HCT116 (cell line): ENCODE data around the gene LDAH. TPM values are rescaled to one million over a fixed set of nuclear protein-coding genes. Genes with fewer than 3 reads are reported as not detected.

Experiments used
- ATAC-seq: fragments of 200-7000 bp; cut with Tn5 transposase; 2 replicates; pipeline ENCODE4 v1.9.1; 2020; ENCODE audit warnings: mild to moderate bottlenecking, moderate library complexity
- BruUV-seq: library from RNA; stranded (reverse); fragments of 400-500 nt; replicated peaks from 2 replicates; lab custom pipeline; 2021; lab: Mats Ljungman, UMichigan
- CTCF ChIA-PET: fragments of 300-600 bp; sonication (Branson Sonifier 250); formaldehyde crosslinking; loops from one replicate; lab custom pipeline; 2021; ENCODE audit warnings: antibody characterized with exemption; lab: Charles Lee
- POLR2A ChIA-PET: fragments of 300-600, 350-600 bp; sonication (Branson Sonifier 250); formaldehyde crosslinking; loops from one replicate; lab custom pipeline; 2021; ENCODE audit warnings: antibody characterized with exemption; lab: Charles Lee
- RAD21 ChIA-PET, 2 experiments: fragments of 300-600 bp; sonication (Branson Sonifier 250); formaldehyde crosslinking; loops; one replicate each; lab custom pipeline; 2023; ENCODE audit warnings: low total read pairs in 2 of 2; ENCODE audit not compliant: uncharacterized antibody in 2 of 2, unreplicated experiment in 2 of 2, low non-redundant PET in 1 of 2; lab: Charles Lee
- DNase-seq: peaks from one replicate; pipeline ENCODE4 v3.0.0-alpha.2; 2010; ENCODE audit warnings: low read depth, low spot score
- H2AFZ ChIP-seq: fragments of 200-600 bp; shearing (Covaris generic), sonication (generic); 2 replicates; pipeline ENCODE4 v1.6.1; 2017; ENCODE audit warnings: low read depth, mixed run types, mixed read lengths, antibody characterized with exemption, low read length; ENCODE audit not compliant: poor library complexity, severe bottlenecking
- H3K27ac ChIP-seq: 2 replicates; pipeline ENCODE4 v1.5.1; 2012; ENCODE audit warnings: low read depth, low read length
- H3K27me3 ChIP-seq: fragments of 200-600 bp; sonication (generic); 2 replicates; pipeline ENCODE4 v1.6.1; 2016; ENCODE audit warnings: mixed run types, low read length, mixed read lengths; ENCODE audit not compliant: insufficient read depth
- H3K36me3 ChIP-seq, 2 experiments: fragments of 200-500 bp in 1 of 2; fragments of 200-600 bp in 1 of 2; sonication (Bioruptor generic) in 1 of 2; sonication (generic) in 1 of 2; 2 replicates each; pipeline versions ENCODE4 v1.5.1 to v1.6.1; 2014 to 2016; ENCODE audit warnings: low read length in 2 of 2, inconsistent platforms in 1 of 2, mixed read lengths in 1 of 2, mixed run types in 1 of 2; ENCODE audit not compliant: insufficient read depth in 2 of 2, control insufficient read depth in 1 of 2
- H3K4me1 ChIP-seq, 2 experiments: fragments of 200-600 bp in 1 of 2; sonication (generic) in 1 of 2; 2 replicates each; pipeline versions ENCODE4 v1.5.1 to v1.6.1; 2012 to 2017; ENCODE audit warnings: low read length in 2 of 2, inconsistent platforms in 1 of 2, mild to moderate bottlenecking in 1 of 2, mixed read lengths in 1 of 2, mixed run types in 1 of 2, moderate library complexity in 1 of 2; ENCODE audit not compliant: insufficient read depth in 2 of 2, control insufficient read depth in 1 of 2
- H3K4me2 ChIP-seq: fragments of 200-600 bp; sonication (generic); 2 replicates; pipeline ENCODE4 v1.6.1; 2017; ENCODE audit warnings: mixed run types, low read length, mixed read lengths
- H3K4me3 ChIP-seq, 2 experiments: fragments of 200-600 bp in 1 of 2; sonication (generic) in 1 of 2; replicated peaks in 1 of 2; 2 replicates each; pipeline ENCODE4 v1.5.1; 2011 to 2016; ENCODE audit warnings: low read length in 2 of 2, control low read depth in 1 of 2, low read depth in 1 of 2, mild to moderate bottlenecking in 1 of 2, mixed read lengths in 1 of 2, mixed run types in 1 of 2
- H3K79me2 ChIP-seq: fragments of 200-600 bp; sonication (generic); 2 replicates; pipeline ENCODE4 v1.6.1; 2017; ENCODE audit warnings: mild to moderate bottlenecking, mixed run types, low read length, moderate library complexity, mixed read lengths; ENCODE audit not compliant: insufficient read depth
- H3K9ac ChIP-seq: fragments of 200-600 bp; sonication (generic); 2 replicates; pipeline ENCODE4 v1.6.1; 2016; ENCODE audit warnings: low read length, mixed read lengths
- H3K9me2 ChIP-seq: fragments of 200-600 bp; sonication (generic), shearing (Covaris generic); 2 replicates; pipeline ENCODE4 v1.6.1; 2017; ENCODE audit warnings: mixed run types, mild to moderate bottlenecking, moderate library complexity; ENCODE audit not compliant: insufficient read depth
- H3K9me3 ChIP-seq, 2 experiments: fragments of 200-500 bp in 1 of 2; fragments of 200-600 bp in 1 of 2; sonication (Bioruptor generic) in 1 of 2; sonication (generic) in 1 of 2; 2 replicates each; pipeline ENCODE4 v1.6.1; 2014 to 2017; ENCODE audit warnings: low read length in 2 of 2, mixed read lengths in 2 of 2, inconsistent platforms in 1 of 2, low read depth in 1 of 2, mild to moderate bottlenecking in 1 of 2, mixed run types in 1 of 2, moderate library complexity in 1 of 2; ENCODE audit not compliant: control insufficient read depth in 1 of 2, insufficient read depth in 1 of 2
- H4K20me1 ChIP-seq: fragments of 200-600 bp; sonication (generic), shearing (Covaris generic); 2 replicates; pipeline ENCODE4 v1.6.1; 2017; ENCODE audit warnings: mixed run types, mild to moderate bottlenecking, moderate library complexity; ENCODE audit not compliant: insufficient read depth
- CEBPB ChIP-seq: IDR thresholded peaks from 2 replicates; pipeline ENCODE4 v1.6.1; 2012; ENCODE audit warnings: low read depth
- CTCF ChIP-seq, 3 experiments: fragments of 200-600 bp in 1 of 3; sonication (generic) in 1 of 3; IDR thresholded peaks in 2 of 3; conservative IDR thresholded peaks in 1 of 3; 2 replicates each; pipeline ENCODE4 v1.5.1; 2012 to 2017; ENCODE audit warnings: low read depth in 2 of 3, low read length in 2 of 3, antibody characterized with exemption in 1 of 3, borderline replicate concordance in 1 of 3, control low read depth in 1 of 3, mild to moderate bottlenecking in 1 of 3, mixed read lengths in 1 of 3, mixed run types in 1 of 3, moderate library complexity in 1 of 3; ENCODE audit not compliant: insufficient read depth in 1 of 3
- ELF1 ChIP-seq: IDR thresholded peaks from 2 replicates; pipeline ENCODE4 v1.6.1; 2012; ENCODE audit warnings: low read depth, borderline replicate concordance
- FOSL1 ChIP-seq: IDR thresholded peaks from 2 replicates; pipeline ENCODE4 v1.6.1; 2012; ENCODE audit warnings: low read depth
- POLR2AphosphoS5 ChIP-seq: IDR thresholded peaks from 2 replicates; pipeline ENCODE4 v1.6.1; 2011; ENCODE audit warnings: mild to moderate bottlenecking, low read depth, low read length, moderate library complexity
- RAD21 ChIP-seq: IDR thresholded peaks from 2 replicates; pipeline ENCODE4 v1.6.1; 2012; ENCODE audit warnings: low read depth, mild to moderate bottlenecking
- YY1 ChIP-seq: IDR thresholded peaks from 2 replicates; pipeline ENCODE4 v1.6.1; 2011; ENCODE audit warnings: low read length, low read depth, moderate library complexity, mild to moderate bottlenecking; ENCODE audit not compliant: insufficient replicate concordance; ENCODE audit errors: extremely low read depth
- ZFX ChIP-seq: fragments of 450-650 bp; IDR thresholded peaks from 2 replicates; pipeline ENCODE4 v1.6.1; 2017
- intact Hi-C: fragments of 100-400 bp; cut with micrococcal nuclease; formaldehyde crosslinking; loops from 2 replicates; pipeline ENCODE4 v1.10.0; 2022
- total RNA-seq: library from RNA; stranded (reverse); gene quantifications from one replicate; pipeline ENCODE4 v1.2.1, GENCODE V29; 2021; ENCODE audit not compliant: unreplicated experiment
- TF ChIP-seq, protein P1 (sequence below): IDR thresholded peaks from 2 replicates; pipeline ENCODE4 v1.6.1; 2012
- TF ChIP-seq, protein P2 (sequence below): IDR thresholded peaks from 2 replicates; pipeline ENCODE4 v1.6.1; 2011; ENCODE audit warnings: mild to moderate bottlenecking, low read length, moderate library complexity; ENCODE audit not compliant: insufficient replicate concordance; ENCODE audit errors: extremely low read depth

The LDAH gene
- total RNA-seq, 1 experiment from 2014 or later, result 25.7 TPM

DNA sequence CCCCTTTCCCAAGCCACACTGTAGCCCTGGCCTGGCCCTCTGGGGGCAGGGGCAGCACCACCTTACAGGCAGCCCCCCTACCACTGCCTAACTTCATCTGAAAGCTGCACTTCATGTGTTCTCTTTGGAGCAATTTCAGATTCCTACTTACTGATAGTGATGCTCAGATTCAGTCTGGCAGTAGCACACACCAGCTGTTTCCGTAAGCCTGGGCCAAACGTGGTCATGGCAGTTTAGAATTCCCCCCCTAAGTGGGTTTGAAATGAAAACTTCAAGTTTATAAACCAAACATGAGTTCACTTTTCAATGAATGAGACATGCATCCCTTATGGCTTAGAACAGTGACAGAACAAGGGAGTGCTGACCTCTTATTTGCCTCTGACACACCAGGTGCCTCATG lies 126.5 kb downstream of the LDAH start:
- DNase-seq (no peak), ATAC-seq (no peak)
- no TSS peak for BruUV-seq
- H2AFZ ChIP-seq, result no peak overlapping the region
- no peak for TF ChIP-seq POLR2AphosphoS5
- no peak overlapping the region for H3K27ac ChIP-seq
- 0 out of 4 replicates have a peak, but pooled peaks cover 0 to 4% of the 10 kb centered on the region in 2 experiments for H3K36me3 ChIP-seq
- no peak overlapping the region for H3K4me2 ChIP-seq
- POLR2A ChIA-PET, result no interaction called here
- H3K9me2 ChIP-seq, result no peaks in the 10 kb centered on the region
- RAD21 ChIA-PET, result no interaction called here
- no peaks in the 10 kb centered on the region for H4K20me1 ChIP-seq
- intact Hi-C loops, result no loop called here
- no peaks in the 10 kb centered on the region for H3K27me3 ChIP-seq
- H3K9ac ChIP-seq, result no peak overlapping the region
- no peaks in the 10 kb centered on the region for H3K79me2 ChIP-seq
- CTCF ChIA-PET, result no interaction called here
- no peak overlapping the region for H3K4me3 ChIP-seq
- H3K4me1 ChIP-seq, result no peaks in the 10 kb centered on the region
- no peaks in the 10 kb centered on the region for H3K9me3 ChIP-seq

DNA sequence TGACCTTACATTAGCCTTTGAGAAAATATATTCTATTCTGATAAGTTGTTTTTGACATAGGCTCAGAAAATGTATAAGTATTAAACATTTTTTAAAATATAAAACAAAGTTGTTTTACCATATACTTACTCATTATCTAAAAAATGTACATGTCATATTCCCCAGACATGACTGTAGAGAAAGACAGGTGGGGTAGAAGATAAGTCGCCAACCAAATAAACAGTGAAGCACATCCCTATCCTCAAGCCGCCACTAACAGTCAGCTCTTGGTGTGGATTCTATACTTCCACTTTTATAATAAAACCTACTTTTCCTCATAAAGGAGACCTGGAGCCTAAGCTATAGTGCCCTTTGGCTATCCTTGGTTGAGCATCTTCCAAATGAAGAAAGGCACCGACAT lies 129.6 kb downstream of the LDAH start:
- DNase-seq (no peak), ATAC-seq (no peak)
- Histone ChIP-seq H3K4me1 (no peaks in the 10 kb centered on the region), H3K9me3 (no peaks in the 10 kb centered on the region), H3K9me2 (no peaks in the 10 kb centered on the region), H3K4me3 (no peak overlapping the region), H4K20me1 (no peaks in the 10 kb centered on the region; the same call in 1 of the 2 replicates), H2AFZ (no peak overlapping the region), H3K27ac (no peak overlapping the region), H3K36me3 (no peaks in the 10 kb centered on the region), H3K27me3 (no peaks in the 10 kb centered on the region), H3K79me2 (no peaks in the 10 kb centered on the region), H3K9ac (no peak overlapping the region), H3K4me2 (no peak overlapping the region)
- ChIA-PET RAD21 (no interaction called here), POLR2A (no interaction called here), CTCF (no interaction called here)
- TF ChIP-seq YY1, result no peak
- TF ChIP-seq, protein P1, sequence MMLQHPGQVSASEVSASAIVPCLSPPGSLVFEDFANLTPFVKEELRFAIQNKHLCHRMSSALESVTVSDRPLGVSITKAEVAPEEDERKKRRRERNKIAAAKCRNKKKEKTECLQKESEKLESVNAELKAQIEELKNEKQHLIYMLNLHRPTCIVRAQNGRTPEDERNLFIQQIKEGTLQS, result no peak
- TF ChIP-seq CEBPB, result no peak
- TF ChIP-seq RAD21, result no peak
- TF ChIP-seq CTCF (IDR thresholded peaks at IDR 0.05 in 2 of 3, conservative IDR thresholded peaks at IDR 0.05 in 1 of 3; ENCODE audit: borderline replicate concordance in 1 of 3, insufficient read depth in 1 of 3, low read depth in 2 of 3, low read length in 2 of 3), result no peak
- TF ChIP-seq, protein P2, sequence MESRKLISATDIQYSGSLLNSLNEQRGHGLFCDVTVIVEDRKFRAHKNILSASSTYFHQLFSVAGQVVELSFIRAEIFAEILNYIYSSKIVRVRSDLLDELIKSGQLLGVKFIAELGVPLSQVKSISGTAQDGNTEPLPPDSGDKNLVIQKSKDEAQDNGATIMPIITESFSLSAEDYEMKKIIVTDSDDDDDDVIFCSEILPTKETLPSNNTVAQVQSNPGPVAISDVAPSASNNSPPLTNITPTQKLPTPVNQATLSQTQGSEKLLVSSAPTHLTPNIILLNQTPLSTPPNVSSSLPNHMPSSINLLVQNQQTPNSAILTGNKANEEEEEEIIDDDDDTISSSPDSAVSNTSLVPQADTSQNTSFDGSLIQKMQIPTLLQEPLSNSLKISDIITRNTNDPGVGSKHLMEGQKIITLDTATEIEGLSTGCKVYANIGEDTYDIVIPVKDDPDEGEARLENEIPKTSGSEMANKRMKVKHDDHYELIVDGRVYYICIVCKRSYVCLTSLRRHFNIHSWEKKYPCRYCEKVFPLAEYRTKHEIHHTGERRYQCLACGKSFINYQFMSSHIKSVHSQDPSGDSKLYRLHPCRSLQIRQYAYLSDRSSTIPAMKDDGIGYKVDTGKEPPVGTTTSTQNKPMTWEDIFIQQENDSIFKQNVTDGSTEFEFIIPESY, result no peak
- TF ChIP-seq ZFX, result no peak
- TF ChIP-seq FOSL1, result no peak
- no peak for TF ChIP-seq ELF1
- BruUV-seq, result no TSS peak
- intact Hi-C loops, result no loop called here
